Measurements from ENCODE around the gene ZNF143.

ZNF143 gene

DNA sequence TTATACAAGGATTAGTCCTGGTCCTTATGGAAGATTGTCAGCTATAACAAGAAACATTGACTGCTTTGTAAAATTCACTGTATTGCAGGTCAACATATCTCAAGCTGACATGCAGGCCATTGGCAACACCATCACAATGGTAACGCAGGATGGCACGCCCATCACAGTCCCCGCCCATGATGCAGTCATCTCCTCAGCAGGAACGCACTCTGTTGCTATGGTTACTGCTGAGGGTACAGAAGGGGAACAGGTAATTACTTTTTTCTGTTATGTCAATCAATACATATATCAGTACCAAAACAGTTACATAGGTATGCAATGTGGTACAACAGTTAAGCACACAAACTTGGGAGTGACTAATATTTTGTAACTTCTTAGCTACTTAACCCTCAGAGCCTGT lies 55.3 kb downstream of the ZNF143 start:
- no peak for DNase-seq (ENCODE audit: extremely low read depth, low read depth)
- no peak for TF ChIP-seq CTCF (IDR thresholded peaks at IDR 0.05; ENCODE audit: low read depth, low read length, missing control alignments)
- H3K4me3 ChIP-seq (replicated peaks; ENCODE audit: low read depth, low read length), result no peak overlapping the region

- DNase-seq (ENCODE audit: extremely low read depth, low read depth), result no peak
- TF ChIP-seq CTCF (IDR thresholded peaks at IDR 0.05; ENCODE audit: low read depth, low read length, missing control alignments), result no peak
- H3K4me3 ChIP-seq (replicated peaks; ENCODE audit: low read depth, low read length), result no peak overlapping the region
Observed at GRCh38 chr11:9518835-9519410, 58.1 kb downstream of the ZNF143 start.

- no peak for TF ChIP-seq CTCF (IDR thresholded peaks at IDR 0.05; ENCODE audit: low read depth, low read length, missing control alignments)
- DNase-seq (ENCODE audit: extremely low read depth, low read depth), result no peak
- no peak overlapping the region for H3K4me3 ChIP-seq (replicated peaks; ENCODE audit: low read depth, low read length)
Observed at GRCh38 chr11:9524001-9524400, 63.2 kb downstream of the ZNF143 start.

DNA sequence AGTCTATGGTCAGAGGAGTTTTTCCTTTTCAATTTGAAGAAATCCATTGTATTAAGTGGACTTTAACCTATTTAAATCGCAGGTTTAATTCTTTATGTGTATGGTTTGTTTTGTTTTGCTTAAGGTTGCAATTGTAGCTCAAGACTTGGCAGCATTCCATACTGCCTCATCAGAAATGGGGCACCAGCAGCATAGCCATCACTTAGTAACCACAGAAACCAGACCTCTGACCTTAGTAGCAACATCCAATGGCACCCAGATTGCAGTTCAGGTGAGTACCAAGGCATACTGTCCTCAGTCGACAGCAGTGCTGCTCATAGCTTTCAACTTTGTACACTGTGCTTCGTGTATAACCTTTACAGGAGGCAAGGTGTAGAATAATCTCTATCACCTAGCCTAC lies 64.3 kb downstream of the ZNF143 start:
- DNase-seq (ENCODE audit: extremely low read depth, low read depth), result no peak
- TF ChIP-seq CTCF (IDR thresholded peaks at IDR 0.05; ENCODE audit: low read depth, low read length, missing control alignments), result no peak
- no peak overlapping the region for H3K4me3 ChIP-seq (replicated peaks; ENCODE audit: low read depth, low read length)

DNA sequence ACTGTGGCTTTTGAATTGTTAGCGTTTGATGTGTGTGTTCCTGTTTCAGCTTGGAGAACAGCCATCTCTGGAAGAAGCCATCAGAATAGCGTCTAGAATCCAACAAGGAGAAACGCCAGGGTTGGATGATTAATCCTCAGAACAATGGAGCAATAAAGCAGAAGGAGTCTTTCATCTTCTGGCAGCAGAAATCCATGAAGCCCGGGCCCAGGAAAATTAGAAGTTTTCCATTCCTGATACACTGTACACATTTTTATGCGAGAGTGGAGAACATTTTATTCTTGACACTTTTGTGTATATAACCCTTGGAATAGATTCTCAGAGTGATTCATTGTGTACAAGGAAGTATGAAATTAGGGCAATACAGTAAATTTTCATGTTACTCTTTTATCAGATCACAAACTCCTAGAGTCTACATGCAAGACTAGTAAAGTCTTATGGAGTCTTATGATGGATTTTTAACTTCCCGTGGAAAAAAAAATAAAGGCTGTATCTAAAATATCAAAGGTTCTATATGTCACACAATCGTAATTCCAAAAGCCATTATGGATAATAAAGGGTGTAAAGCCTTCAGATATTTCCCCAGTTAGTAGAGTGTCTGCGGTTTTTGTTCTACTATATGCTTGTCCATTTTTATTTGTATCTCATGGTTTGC lies 66.8 kb downstream of the ZNF143 start:
- no peak for TF ChIP-seq CTCF (IDR thresholded peaks at IDR 0.05; ENCODE audit: low read depth, low read length, missing control alignments)
- H3K4me3 ChIP-seq (replicated peaks; ENCODE audit: low read depth, low read length), result no peak overlapping the region
- DNase-seq (ENCODE audit: extremely low read depth, low read depth), result no peak

GRCh38 chr11:9528136-9528501 lies 67.3 kb downstream of the ZNF143 start:
- DNase-seq (ENCODE audit: extremely low read depth, low read depth), result no peak
- H3K4me3 ChIP-seq (replicated peaks; ENCODE audit: low read depth, low read length), result no peak overlapping the region
- no peak for TF ChIP-seq CTCF (IDR thresholded peaks at IDR 0.05; ENCODE audit: low read depth, low read length, missing control alignments)

Measured in HFF-Myc (cell line).